ENCODE results near the gene UMAD1. TPM values are rescaled to one million over a fixed set of nuclear protein-coding genes. Genes with fewer than 3 reads are reported as not detected.

UMAD1 gene
- polyA plus RNA-seq, 1 donor from 2014 or later: 26.0 TPM

DNA sequence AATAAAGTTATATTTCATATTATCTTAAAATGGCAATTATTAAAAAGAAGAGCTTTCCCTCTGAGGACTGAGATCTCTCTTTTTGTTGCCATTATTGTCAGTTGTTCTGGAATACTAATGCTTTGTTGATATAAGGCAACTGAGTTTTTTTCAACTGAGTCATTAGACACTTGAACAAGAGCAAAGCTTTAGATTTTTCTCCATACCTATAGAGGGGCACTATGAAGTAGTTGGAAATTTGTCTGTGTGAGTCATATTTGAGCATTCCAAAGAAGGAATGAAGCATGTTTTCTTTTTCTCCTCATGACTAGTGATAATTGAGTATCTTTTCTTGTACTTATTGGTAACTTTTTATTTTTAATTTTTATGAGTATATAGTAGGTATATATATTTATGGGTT, 53.3 kb downstream of the UMAD1 start:
- Mint-ChIP-seq H3K9me3 (peaks cover 0 to 5% (median 0%) of the 10 kb centered on the region in 3 donors), H3K27ac (no peak overlapping the region), H3K4me1 (peaks cover 7 to 21% (median 9%) of the 10 kb centered on the region in 3 donors), H3K4me3 (no peak overlapping the region), H3K27me3 (no peaks in the 10 kb centered on the region), H3K36me3 (peaks cover 15% of the 10 kb centered on the region)

DNA sequence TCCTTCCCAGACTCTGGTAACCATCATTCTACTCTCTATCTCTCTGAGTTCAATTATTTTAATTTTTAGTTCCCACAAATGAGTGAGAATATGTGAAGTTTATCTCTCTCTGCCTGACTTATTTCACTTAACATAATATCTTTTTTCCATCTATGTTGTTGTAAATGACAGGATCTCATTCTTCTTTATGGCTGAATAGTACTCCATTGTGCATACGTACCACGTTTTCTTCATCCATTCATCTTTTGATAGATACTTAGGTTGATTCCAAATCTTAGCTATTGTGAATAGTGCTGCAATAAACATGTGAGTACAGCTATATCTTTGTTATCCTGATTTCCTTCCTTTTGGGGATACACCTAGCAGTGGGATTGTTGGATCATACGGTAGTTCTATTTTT, 54.0 kb downstream of the UMAD1 start:
- Mint-ChIP-seq H3K27me3 (no peaks in the 10 kb centered on the region), H3K27ac (no peak overlapping the region), H3K4me1 (peaks cover 9 to 22% (median 11%) of the 10 kb centered on the region in 3 donors), H3K36me3 (peaks cover 15% of the 10 kb centered on the region), H3K9me3 (peaks cover 0 to 5% (median 0%) of the 10 kb centered on the region in 3 donors), H3K4me3 (no peak overlapping the region)

DNA sequence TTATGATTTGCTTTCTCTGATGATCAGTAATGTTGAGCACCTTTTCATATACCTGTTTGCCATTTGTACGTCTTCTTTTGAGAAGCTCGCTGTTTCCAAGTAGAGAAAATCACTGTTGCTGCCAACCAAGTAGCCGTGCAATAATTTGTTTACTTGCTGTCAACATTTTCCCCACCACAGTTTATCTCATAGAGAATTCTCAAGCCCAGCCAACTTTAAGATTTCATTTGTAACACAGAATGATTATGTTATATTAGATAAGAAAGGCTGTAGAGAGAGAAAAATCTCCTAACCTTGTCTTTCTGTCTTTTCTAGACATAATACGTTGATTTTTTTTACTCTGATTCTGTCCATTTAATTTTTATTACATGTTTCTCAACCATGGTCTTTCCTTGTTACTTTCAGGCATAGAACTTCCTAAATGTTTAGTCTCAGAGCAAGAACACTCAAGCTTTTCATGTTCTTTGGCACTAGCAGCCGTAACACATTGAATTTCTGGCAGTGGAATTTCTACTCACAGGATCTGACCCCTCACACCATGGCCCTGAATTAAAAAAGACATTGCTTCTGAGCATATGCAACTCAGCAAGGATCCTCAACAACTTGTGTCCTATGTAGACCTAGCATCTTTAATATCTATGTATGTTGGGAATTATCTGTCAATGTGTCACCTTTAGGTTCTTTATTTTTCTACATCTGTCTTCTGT, 54.7 kb downstream of the UMAD1 start:
- Mint-ChIP-seq H3K4me1 (peaks cover 14 to 26% (median 15%) of the 10 kb centered on the region in 3 donors), H3K9me3 (peaks cover 0 to 5% (median 0%) of the 10 kb centered on the region in 3 donors), H3K27ac (no peak overlapping the region), H3K36me3 (peaks cover 15% of the 10 kb centered on the region), H3K4me3 (no peak overlapping the region), H3K27me3 (no peaks in the 10 kb centered on the region)

DNA sequence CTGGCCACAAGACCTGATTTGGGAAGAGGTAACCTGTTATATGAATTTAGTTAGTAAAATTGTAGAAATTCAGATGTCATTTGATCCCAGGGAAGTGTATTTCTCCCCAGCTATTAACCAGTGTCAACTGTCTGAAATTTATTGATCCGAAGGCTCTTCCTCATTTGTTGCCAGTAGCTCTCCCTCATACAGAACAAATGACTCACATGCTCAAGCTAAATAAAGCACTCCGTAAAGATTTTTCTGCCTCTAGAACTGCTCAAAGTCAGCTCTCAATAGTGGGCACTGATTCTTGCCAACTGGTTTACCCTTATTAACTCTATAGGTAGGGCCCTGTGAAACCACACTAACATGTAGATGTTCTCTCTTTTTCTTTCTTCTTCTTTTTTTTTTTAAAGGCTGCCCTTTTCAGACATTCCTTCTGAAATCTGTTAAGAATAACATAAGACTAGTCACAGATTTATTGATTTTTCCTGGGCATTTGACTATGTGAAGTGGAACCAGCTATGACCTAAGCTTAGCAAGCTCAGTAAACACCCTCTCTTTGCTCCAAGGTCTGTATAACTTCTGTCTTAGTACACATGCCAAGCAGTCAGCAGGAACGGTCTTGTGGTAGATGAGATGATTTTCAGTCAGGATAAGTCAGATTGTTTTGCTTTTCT, 56.0 kb downstream of the UMAD1 start:
- no peaks in the 10 kb centered on the region for H3K27me3 Mint-ChIP-seq
- peaks cover 15% of the 10 kb centered on the region for H3K36me3 Mint-ChIP-seq
- H3K9me3 Mint-ChIP-seq: peaks cover 0 to 5% (median 0%) of the 10 kb centered on the region in 3 donors
- H3K4me3 Mint-ChIP-seq: no peak overlapping the region
- peaks cover 17 to 35% (median 19%) of the 10 kb centered on the region in 3 donors for H3K4me1 Mint-ChIP-seq
- H3K27ac Mint-ChIP-seq: no peak overlapping the region

DNA sequence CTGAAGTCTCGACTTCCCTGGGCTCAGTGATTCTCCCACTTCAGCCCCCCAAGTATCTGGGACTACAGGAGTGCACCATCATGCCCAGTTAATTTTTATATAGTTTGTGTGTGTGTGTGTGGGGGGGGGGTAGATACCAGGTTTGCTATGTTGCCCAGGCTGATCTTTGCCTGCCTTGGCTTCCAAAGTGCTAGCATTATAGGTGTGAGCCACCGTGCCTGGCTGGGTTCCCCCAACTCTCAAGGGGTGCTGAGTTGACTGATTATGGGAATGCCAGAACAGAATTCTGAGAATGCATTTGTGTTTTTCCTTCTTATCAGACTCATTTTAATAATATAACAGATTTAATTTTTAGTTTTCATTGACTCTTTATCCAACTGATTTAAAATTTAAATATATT, 58.4 kb downstream of the UMAD1 start:
- Mint-ChIP-seq H3K4me1 (peaks cover 17 to 43% (median 19%) of the 10 kb centered on the region in 3 donors), H3K27me3 (no peaks in the 10 kb centered on the region), H3K27ac (no peak overlapping the region), H3K36me3 (peaks cover 11% of the 10 kb centered on the region), H3K4me3 (peak overlapping the region in 1 of 4 donors; percentile 51), H3K9me3 (peaks cover 0 to 5% (median 0%) of the 10 kb centered on the region in 3 donors)

DNA sequence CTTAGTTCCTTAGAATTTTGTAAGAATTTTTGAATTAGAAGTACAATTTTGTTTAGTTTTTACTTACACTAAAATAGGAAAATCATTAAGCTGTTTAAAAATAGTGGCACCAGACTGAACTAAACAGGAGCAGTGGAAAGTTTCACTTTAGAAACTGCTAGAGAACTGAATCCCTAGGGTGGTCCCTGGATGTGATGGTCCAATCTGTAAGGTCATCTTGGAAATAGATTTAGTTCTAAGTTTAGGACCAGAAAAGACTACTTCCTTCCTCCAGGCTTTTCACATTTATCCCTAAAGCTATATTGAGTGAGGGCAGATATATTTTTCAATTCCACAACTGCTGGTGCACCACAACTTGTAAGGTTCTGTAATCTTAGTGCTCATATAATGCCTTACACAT, 58.8 kb downstream of the UMAD1 start:
- Mint-ChIP-seq H3K27ac (peak overlapping the region in 1 of 3 donors; percentile 25), H3K36me3 (peaks cover 11% of the 10 kb centered on the region), H3K4me3 (peak overlapping the region in 1 of 4 donors; percentile 67), H3K27me3 (no peaks in the 10 kb centered on the region), H3K9me3 (peaks cover 0 to 5% (median 0%) of the 10 kb centered on the region in 3 donors), H3K4me1 (peaks cover 17 to 43% (median 19%) of the 10 kb centered on the region in 3 donors)

DNA sequence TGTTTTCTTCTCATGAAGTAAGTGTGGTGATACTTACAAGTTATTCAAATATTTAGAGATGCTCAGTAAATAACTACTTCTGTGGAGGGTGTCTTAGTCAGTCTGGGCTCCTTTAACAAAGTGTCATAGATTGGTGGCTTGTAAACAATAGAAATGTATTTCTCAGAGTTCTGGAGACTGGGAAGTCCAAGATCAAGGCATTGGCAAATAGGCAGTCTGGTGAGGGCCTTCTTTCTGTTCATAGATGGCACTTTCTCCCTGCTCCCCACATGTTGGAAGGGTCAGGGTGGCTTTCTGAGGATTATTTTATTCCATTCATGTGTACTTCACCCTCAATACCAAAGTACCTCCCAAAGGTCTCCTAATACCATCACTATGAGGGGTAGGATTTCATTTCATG, 59.4 kb downstream of the UMAD1 start:
- Mint-ChIP-seq H3K27me3 (no peaks in the 10 kb centered on the region), H3K4me3 (peak overlapping the region in 1 of 4 donors; percentile 67), H3K4me1 (peaks cover 20 to 39% (median 21%) of the 10 kb centered on the region in 3 donors), H3K27ac (peak overlapping the region in 1 of 3 donors; percentile 25), H3K9me3 (no peaks in the 10 kb centered on the region), H3K36me3 (peaks cover 11% of the 10 kb centered on the region)

DNA sequence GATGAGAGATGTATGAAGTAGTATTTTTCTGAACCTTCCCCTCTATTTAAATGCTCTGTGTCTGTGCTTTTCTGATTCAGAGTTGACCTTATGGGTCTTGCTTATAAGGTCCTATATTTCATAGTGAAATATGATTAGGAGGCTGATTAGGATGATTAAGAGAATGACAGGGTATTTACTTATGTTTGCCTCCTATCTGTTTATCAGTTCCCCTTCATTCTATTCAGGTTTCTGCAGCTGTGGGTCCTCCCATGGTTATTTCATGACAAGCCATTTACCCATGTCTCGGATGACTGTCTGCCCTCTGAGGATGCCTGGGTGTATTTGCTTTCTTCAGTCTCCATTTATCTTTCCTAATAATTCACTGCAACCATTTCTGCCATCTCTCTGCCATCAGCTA, 61.0 kb downstream of the UMAD1 start:
- Mint-ChIP-seq H3K27ac (no peak overlapping the region), H3K4me3 (no peak overlapping the region), H3K4me1 (peaks cover 22 to 47% (median 28%) of the 10 kb centered on the region in 3 donors), H3K9me3 (no peaks in the 10 kb centered on the region), H3K36me3 (peaks cover 2% of the 10 kb centered on the region), H3K27me3 (no peaks in the 10 kb centered on the region)

DNA sequence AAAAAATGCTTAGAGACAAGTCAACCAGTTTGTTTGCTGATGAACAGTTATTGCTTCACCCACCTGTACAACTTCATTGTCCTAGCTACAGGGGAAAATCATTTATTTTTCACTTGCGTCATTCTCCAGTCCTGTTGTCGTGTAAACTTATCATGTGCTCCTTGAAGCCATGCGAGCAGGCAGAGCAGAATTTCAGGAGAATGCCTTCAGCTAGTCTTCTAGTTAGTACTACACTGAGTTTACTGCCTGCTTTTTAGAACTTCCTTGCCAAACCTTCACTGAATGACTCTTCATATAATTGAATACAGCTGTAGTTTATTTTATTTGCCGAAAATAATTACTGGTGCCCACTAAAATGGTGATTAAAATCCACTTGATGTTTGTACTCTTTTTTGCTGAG, 62.3 kb downstream of the UMAD1 start:
- no peak overlapping the region for H3K27ac Mint-ChIP-seq
- H3K4me3 Mint-ChIP-seq: no peak overlapping the region
- no peaks in the 10 kb centered on the region for H3K27me3 Mint-ChIP-seq
- peaks cover 18 to 47% (median 29%) of the 10 kb centered on the region in 3 donors for H3K4me1 Mint-ChIP-seq
- no peaks in the 10 kb centered on the region for H3K9me3 Mint-ChIP-seq
- H3K36me3 Mint-ChIP-seq: peaks cover 2% of the 10 kb centered on the region

DNA sequence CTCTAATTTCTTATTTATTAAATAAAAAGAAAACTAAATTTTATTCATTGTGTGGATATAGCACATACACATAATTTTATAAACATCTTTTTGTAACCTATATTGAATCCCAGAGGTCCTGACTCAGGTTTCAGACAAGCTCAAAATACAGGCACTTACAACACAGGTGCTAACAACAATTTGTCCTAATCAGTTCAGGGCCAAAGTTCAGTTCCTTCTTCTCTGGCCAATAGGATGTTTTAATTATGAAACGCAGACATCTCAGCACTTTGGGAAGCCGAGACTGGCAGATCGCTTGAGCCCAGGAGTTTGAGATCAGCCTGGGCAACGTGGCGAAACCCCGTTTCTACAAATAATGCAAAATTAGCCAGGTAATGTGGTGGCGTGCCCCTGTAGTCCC, 62.9 kb downstream of the UMAD1 start:
- peaks cover 17 to 46% (median 31%) of the 10 kb centered on the region in 3 donors for H3K4me1 Mint-ChIP-seq
- no peaks in the 10 kb centered on the region for H3K27me3 Mint-ChIP-seq
- peaks cover 2% of the 10 kb centered on the region for H3K36me3 Mint-ChIP-seq
- no peaks in the 10 kb centered on the region for H3K9me3 Mint-ChIP-seq
- H3K4me3 Mint-ChIP-seq: no peak overlapping the region
- H3K27ac Mint-ChIP-seq: no peak overlapping the region

DNA sequence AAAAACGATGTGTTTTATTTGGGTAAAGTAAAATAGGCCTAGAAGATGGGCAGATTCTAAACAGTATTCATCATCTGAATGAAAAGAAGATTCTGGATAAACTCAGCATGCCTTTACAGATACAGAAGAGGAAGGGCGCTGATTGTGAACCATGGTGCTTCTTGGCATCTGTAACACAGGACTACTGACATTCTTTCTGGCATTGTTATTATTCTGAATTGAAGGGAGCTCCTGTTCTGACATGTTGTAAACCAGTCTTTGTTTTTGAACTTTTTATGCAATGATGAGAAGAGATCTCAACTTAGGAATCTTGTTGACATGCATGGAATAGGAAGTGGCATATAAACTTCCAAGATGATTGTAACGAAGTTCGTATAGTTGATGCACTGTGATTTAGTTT, 64.3 kb downstream of the UMAD1 start:
- H3K27me3 Mint-ChIP-seq: no peaks in the 10 kb centered on the region
- peaks cover 15 to 42% (median 31%) of the 10 kb centered on the region in 3 donors for H3K4me1 Mint-ChIP-seq
- peaks cover 2% of the 10 kb centered on the region for H3K36me3 Mint-ChIP-seq
- H3K4me3 Mint-ChIP-seq: no peak overlapping the region
- H3K27ac Mint-ChIP-seq: no peak overlapping the region
- H3K9me3 Mint-ChIP-seq: no peaks in the 10 kb centered on the region

DNA sequence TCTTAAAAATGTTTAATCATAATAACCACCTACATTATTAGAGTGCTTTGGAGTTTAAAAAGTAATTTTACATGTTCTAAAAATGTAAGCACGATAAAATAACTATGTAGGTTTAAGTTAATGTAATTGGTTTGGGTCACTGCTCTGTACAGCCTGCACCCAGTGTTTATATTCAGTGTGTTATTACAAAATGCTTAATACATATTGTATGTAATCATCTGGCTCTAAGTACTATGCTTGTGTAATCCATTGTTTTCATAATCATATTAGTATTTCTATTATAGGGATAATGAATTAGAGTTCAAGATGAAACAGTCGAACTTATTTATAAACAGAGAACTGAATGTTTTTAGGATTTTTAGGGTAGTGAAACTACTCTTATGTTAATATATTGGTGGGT, 64.8 kb downstream of the UMAD1 start:
- no peaks in the 10 kb centered on the region for H3K9me3 Mint-ChIP-seq
- peaks cover 17 to 43% (median 32%) of the 10 kb centered on the region in 3 donors for H3K4me1 Mint-ChIP-seq
- no peaks in the 10 kb centered on the region for H3K27me3 Mint-ChIP-seq
- H3K36me3 Mint-ChIP-seq: peaks cover 2% of the 10 kb centered on the region
- no peak overlapping the region for H3K4me3 Mint-ChIP-seq
- no peak overlapping the region for H3K27ac Mint-ChIP-seq

DNA sequence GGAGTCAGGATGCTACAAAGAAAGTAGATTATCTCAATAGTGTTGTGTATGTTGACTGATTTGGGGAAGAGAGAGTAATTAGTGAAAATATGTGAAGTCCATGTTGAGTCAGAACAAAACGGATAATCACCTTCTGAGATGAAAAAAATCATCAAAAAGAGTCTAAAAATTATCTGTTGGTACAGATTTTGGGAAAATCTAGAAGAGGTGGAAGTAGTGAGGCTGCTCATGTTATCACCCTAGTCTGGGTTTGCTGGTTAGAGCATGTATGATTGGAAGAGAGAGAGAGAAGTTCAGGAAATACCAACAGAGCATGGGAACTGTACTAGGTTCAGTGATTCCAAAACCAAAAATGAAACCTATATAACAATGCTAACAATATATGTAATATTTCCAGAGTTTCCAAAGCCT, 65.6 kb downstream of the UMAD1 start:
- Mint-ChIP-seq H3K4me1 (peaks cover 17 to 38% (median 29%) of the 10 kb centered on the region in 3 donors), H3K9me3 (no peaks in the 10 kb centered on the region), H3K27me3 (no peaks in the 10 kb centered on the region), H3K36me3 (peaks cover 2% of the 10 kb centered on the region), H3K4me3 (no peak overlapping the region), H3K27ac (no peak overlapping the region)

DNA sequence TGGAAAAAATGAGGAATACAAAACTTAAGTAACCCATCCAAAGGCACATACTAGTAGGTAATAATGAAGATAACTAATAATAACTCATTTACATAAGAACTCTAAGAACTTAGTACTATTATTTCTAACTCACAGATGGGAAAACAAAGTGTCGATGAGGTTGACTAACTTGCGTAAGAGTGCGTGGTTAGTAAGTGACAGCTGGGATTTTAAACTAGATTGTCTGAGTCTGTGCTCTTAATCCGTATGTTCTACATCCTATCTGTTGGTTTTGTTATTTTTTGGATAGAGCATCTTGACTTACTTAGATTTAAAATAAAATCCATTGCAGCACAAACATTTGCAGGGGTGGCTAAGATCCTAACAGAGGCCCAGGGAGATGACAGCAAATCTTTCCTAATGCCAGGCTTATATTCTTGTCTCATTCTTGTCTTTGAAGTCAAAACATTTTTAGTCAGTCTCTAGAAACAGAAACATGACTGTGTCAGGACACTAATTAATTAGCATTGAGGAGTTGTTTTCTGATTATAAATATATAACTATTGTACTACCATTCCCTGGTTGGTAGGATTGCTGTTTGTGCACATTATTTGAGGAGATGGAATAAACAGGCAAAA, 66.1 kb downstream of the UMAD1 start:
- H3K27me3 Mint-ChIP-seq: no peaks in the 10 kb centered on the region
- peak overlapping the region in 1 of 4 donors; percentile 62 for H3K4me3 Mint-ChIP-seq
- no peak overlapping the region for H3K27ac Mint-ChIP-seq
- no peaks in the 10 kb centered on the region for H3K9me3 Mint-ChIP-seq
- peaks cover 2% of the 10 kb centered on the region for H3K36me3 Mint-ChIP-seq
- H3K4me1 Mint-ChIP-seq: peaks cover 16 to 33% (median 26%) of the 10 kb centered on the region in 3 donors

DNA sequence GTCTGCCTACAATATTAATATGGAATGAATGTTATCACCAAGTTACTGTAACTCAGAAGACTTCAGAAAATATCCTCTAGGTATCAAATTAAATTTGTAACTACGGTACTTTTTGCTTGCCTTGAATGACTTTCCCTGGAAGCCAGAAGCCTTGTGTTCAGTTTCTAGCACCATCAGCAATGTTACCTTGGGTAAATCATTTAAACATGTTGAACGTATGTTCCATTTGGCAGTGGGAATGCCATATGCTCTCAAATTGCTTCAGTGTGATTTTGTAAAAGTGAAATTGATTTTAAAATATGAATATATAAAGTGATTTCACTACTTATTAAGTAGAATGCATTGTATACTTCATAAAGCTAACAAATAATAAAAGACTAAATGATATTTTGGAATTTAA, 66.7 kb downstream of the UMAD1 start:
- Mint-ChIP-seq H3K27ac (no peak overlapping the region), H3K9me3 (no peaks in the 10 kb centered on the region), H3K27me3 (no peaks in the 10 kb centered on the region), H3K4me1 (peaks cover 16 to 34% (median 23%) of the 10 kb centered on the region in 3 donors), H3K36me3 (no peaks in the 10 kb centered on the region), H3K4me3 (no peak overlapping the region)

Measured in IgD-negative memory B cell (primary cell).